CD4-positive, alpha-beta T cell treated with Interleukin-6 at 100 ng/mL for 8 hours (primary cell): ENCODE results near the gene QRFP.

Experiments used
- DNase-seq: peaks from one replicate; pipeline ENCODE4 v3.0.0-alpha.2; 2020; ENCODE audit warnings: mixed read lengths, low spot score

The QRFP gene

GRCh38 chr9:130890870-130891687, 5.5 kb downstream of the QRFP start:
- DNase-seq, result no peak

- DNase-seq, result no peak
Observed at GRCh38 chr9:130890124-130890523, 6.5 kb downstream of the QRFP start.

GRCh38 chr9:130888146-130888885, 8.3 kb downstream of the QRFP start:
- DNase-seq, result no peak

GRCh38 chr9:130887494-130888144, 9.0 kb downstream of the QRFP start:
- DNase-seq, result no peak

GRCh38 chr9:130886981-130887380, 9.6 kb downstream of the QRFP start:
- DNase-seq, result no peak

- no peak for DNase-seq
Observed at GRCh38 chr9:130885484-130886375, 10.9 kb downstream of the QRFP start.

- no peak for DNase-seq
Observed at GRCh38 chr9:130884542-130885483, 11.8 kb downstream of the QRFP start.

- DNase-seq, result no peak
Observed at GRCh38 chr9:130884111-130884531, 12.5 kb downstream of the QRFP start.

GRCh38 chr9:130883479-130883878, 13.1 kb downstream of the QRFP start:
- no peak for DNase-seq

GRCh38 chr9:130882696-130883225, 13.9 kb downstream of the QRFP start:
- no peak for DNase-seq

- no peak for DNase-seq
Observed at GRCh38 chr9:130881516-130881915, 15.1 kb downstream of the QRFP start.

GRCh38 chr9:130880599-130881220, 15.9 kb downstream of the QRFP start:
- no peak for DNase-seq

GRCh38 chr9:130879863-130880411, 16.7 kb downstream of the QRFP start:
- DNase-seq, result no peak

- DNase-seq, result no peak
Observed at GRCh38 chr9:130878295-130878694, 18.3 kb downstream of the QRFP start.

GRCh38 chr9:130877300-130877699, 19.3 kb downstream of the QRFP start:
- no peak for DNase-seq

GRCh38 chr9:130874783-130875182, 21.8 kb downstream of the QRFP start:
- no peak for DNase-seq

GRCh38 chr9:130873966-130874365, 22.6 kb downstream of the QRFP start:
- DNase-seq, result no peak

GRCh38 chr9:130872912-130873503, 23.6 kb downstream of the QRFP start:
- no peak for DNase-seq

GRCh38 chr9:130872508-130872907, 24.1 kb downstream of the QRFP start:
- no peak for DNase-seq
